ENCODE data around the gene HDAC4.

HDAC4 gene

GRCh38 chr2:239291475-239292350 is 109.1 kb downstream of the HDAC4 start:
- DNase-seq, result no peak

GRCh38 chr2:239290618-239291474 is 110.0 kb downstream of the HDAC4 start:
- no peak for DNase-seq

- DNase-seq, result no peak
Measured at GRCh38 chr2:239289545-239289944, 111.3 kb downstream of the HDAC4 start.

GRCh38 chr2:239288951-239289511 is 111.8 kb downstream of the HDAC4 start:
- no peak for DNase-seq

GRCh38 chr2:239288237-239288636 is 112.6 kb downstream of the HDAC4 start:
- no peak for DNase-seq

GRCh38 chr2:239287461-239287860 is 113.4 kb downstream of the HDAC4 start:
- DNase-seq, result no peak

- DNase-seq, result no peak
Measured at GRCh38 chr2:239286901-239287300, 113.9 kb downstream of the HDAC4 start.

- DNase-seq, result no peak
Measured at GRCh38 chr2:239285932-239286230, 114.9 kb downstream of the HDAC4 start.

GRCh38 chr2:239285071-239285931 is 115.5 kb downstream of the HDAC4 start:
- DNase-seq, result no peak

- DNase-seq, result no peak
Measured at GRCh38 chr2:239283961-239284795, 116.6 kb downstream of the HDAC4 start.

GRCh38 chr2:239283288-239283945 is 117.4 kb downstream of the HDAC4 start:
- no peak for DNase-seq

- DNase-seq, result no peak
Measured at GRCh38 chr2:239282448-239283287, 118.2 kb downstream of the HDAC4 start.

- DNase-seq, result peak; percentile 68
Measured at GRCh38 chr2:239280296-239281017, 120.4 kb downstream of the HDAC4 start.

GRCh38 chr2:239279508-239280295 is 121.1 kb downstream of the HDAC4 start:
- DNase-seq, result no peak

- DNase-seq, result no peak
Measured at GRCh38 chr2:239278941-239279365, 121.9 kb downstream of the HDAC4 start.

- no peak for DNase-seq
Measured at GRCh38 chr2:239278361-239278760, 122.5 kb downstream of the HDAC4 start.

- no peak for DNase-seq
Measured at GRCh38 chr2:239277401-239278085, 123.3 kb downstream of the HDAC4 start.

- no peak for DNase-seq
Measured at GRCh38 chr2:239276851-239277250, 124.0 kb downstream of the HDAC4 start.

Data from stimulated activated CD8-positive, alpha-beta memory T cell treated with anti-CD3 and anti-CD28 coated beads, Interleukin-4, amount 100 ng/mL, for 48 hours (primary cell).